ENCODE data around the gene CTXND1.

The CTXND1 gene

DNA sequence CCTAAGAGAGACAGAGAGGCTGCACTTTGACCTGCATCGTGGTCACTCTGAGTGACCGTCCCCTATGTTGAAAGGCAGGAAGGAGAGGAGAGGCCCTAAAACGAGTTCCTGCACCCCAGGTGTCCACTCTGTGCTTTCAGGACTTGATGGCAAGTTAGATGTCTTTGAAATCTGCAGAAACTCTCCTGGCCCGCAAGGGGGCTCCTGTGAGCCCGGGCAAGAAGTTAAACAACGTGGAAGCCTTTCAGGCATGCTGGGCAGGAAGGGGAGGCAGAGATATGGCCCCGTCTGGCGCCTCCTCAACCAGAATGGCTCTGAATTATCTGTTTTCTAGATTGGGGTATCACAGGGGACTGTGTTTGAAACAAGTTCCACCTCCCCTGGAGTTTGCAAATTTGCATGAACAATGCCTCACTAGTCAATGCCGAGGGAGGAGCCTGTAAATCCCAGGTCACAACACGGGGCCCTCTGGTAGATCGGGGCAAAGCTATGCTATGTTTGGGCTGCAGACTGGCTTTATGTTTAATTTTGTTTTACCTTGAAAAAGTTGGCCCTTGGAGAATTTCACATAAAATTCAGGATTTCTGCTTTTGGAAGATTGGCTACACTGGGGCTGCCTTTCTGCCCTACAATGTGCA lies 9.8 kb downstream of the CTXND1 start:
- no peak overlapping the region for H3K27ac ChIP-seq (ENCODE audit: extremely low read depth, low read depth, low read length)
- no peak overlapping the region for H3K4me3 ChIP-seq (ENCODE audit: low read depth, low read length)
- H3K36me3 ChIP-seq (ENCODE audit: control insufficient read depth in 2 of 2, insufficient read depth in 1 of 2, low read length in 2 of 2): no peaks in the 10 kb centered on the region
- ChIA-PET CTCF (interaction anchor here (0.7 to 1.7 kb wide), 6 partner anchors 10 to 1024 kb away, joined by 3 to 14 read pairs (median 4); partner anchors contain the start of gene CTXND1), POLR2A (no interaction called here)
- no peaks in the 10 kb centered on the region for H3K4me1 ChIP-seq (ENCODE audit: control insufficient read depth, insufficient read depth, low read length)
- no peak for TF ChIP-seq FEZF1 (tag by site-specific recombination; IDR thresholded peaks at IDR 0.05)
- TF ChIP-seq, protein P1, sequence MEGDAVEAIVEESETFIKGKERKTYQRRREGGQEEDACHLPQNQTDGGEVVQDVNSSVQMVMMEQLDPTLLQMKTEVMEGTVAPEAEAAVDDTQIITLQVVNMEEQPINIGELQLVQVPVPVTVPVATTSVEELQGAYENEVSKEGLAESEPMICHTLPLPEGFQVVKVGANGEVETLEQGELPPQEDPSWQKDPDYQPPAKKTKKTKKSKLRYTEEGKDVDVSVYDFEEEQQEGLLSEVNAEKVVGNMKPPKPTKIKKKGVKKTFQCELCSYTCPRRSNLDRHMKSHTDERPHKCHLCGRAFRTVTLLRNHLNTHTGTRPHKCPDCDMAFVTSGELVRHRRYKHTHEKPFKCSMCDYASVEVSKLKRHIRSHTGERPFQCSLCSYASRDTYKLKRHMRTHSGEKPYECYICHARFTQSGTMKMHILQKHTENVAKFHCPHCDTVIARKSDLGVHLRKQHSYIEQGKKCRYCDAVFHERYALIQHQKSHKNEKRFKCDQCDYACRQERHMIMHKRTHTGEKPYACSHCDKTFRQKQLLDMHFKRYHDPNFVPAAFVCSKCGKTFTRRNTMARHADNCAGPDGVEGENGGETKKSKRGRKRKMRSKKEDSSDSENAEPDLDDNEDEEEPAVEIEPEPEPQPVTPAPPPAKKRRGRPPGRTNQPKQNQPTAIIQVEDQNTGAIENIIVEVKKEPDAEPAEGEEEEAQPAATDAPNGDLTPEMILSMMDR (tag by site-specific recombination; IDR thresholded peaks at IDR 0.05): 0 out of 2 replicates have a peak, but pooled peaks have one; percentile 41
- TF ChIP-seq ZNF16 (tag by site-specific recombination; IDR thresholded peaks at IDR 0.05; ENCODE audit: low read depth): no peak
- no peak for TF ChIP-seq ZNF37A (tag by site-specific recombination; IDR thresholded peaks at IDR 0.05)
- no peak for TF ChIP-seq ZNF433 (tag by site-specific recombination; IDR thresholded peaks at IDR 0.05; ENCODE audit: low read depth)
- H3K9me3 ChIP-seq (ENCODE audit: control insufficient read depth, insufficient read depth, low read depth, low read length): no peaks in the 10 kb centered on the region

DNA sequence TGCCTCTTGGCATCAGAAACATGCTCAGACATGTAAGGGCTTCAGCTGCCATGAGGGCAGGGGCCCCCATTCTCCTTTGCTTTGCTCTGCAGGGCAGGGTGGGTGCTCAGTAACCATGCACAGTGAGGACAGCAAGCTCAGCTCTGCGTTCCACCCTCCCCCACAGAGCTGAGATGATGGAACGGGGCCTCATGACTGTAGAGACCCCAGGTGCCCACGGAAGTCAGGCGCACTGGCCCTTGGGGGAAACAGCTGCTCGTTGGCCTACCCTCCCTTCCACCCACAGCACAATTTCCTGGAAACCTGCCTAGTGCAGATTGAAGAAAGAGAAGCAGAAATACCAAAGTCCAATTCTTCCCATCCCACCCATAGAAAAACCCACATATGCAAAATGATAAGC lies 10.5 kb downstream of the CTXND1 start:
- ChIA-PET POLR2A (no interaction called here), CTCF (interaction anchor here (0.6 to 2.0 kb wide), 5 partner anchors 11 to 756 kb away, joined by 3 to 10 read pairs (median 5); partner anchors contain the start of gene CEMIP)
- TF ChIP-seq ZNF621 (tag by site-specific recombination; IDR thresholded peaks at IDR 0.05): no peak
- TF ChIP-seq, protein P2, sequence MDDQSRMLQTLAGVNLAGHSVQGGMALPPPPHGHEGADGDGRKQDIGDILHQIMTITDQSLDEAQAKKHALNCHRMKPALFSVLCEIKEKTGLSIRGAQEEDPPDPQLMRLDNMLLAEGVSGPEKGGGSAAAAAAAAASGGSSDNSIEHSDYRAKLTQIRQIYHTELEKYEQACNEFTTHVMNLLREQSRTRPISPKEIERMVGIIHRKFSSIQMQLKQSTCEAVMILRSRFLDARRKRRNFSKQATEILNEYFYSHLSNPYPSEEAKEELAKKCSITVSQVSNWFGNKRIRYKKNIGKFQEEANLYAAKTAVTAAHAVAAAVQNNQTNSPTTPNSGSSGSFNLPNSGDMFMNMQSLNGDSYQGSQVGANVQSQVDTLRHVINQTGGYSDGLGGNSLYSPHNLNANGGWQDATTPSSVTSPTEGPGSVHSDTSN (CRISPR knock-in tag; IDR thresholded peaks at IDR 0.05): no peak
- TF ChIP-seq EGR2 (tag by site-specific recombination; IDR thresholded peaks at IDR 0.05; ENCODE audit: low read depth): peak; percentile 47; the same call in 1 of the 2 replicates
- TF ChIP-seq ZFHX2 (tag by site-specific recombination; conservative IDR thresholded peaks at IDR 0.05): peak; percentile 83
- H3K36me3 ChIP-seq (ENCODE audit: control insufficient read depth in 2 of 2, insufficient read depth in 1 of 2, low read length in 2 of 2): no peaks in the 10 kb centered on the region
- no peaks in the 10 kb centered on the region for H3K4me1 ChIP-seq (ENCODE audit: control insufficient read depth, insufficient read depth, low read length)
- no peak overlapping the region for H3K4me3 ChIP-seq (ENCODE audit: low read depth, low read length)
- no peak overlapping the region for H3K27ac ChIP-seq (ENCODE audit: extremely low read depth, low read depth, low read length)
- no peaks in the 10 kb centered on the region for H3K9me3 ChIP-seq (ENCODE audit: control insufficient read depth, insufficient read depth, low read depth, low read length)

DNA sequence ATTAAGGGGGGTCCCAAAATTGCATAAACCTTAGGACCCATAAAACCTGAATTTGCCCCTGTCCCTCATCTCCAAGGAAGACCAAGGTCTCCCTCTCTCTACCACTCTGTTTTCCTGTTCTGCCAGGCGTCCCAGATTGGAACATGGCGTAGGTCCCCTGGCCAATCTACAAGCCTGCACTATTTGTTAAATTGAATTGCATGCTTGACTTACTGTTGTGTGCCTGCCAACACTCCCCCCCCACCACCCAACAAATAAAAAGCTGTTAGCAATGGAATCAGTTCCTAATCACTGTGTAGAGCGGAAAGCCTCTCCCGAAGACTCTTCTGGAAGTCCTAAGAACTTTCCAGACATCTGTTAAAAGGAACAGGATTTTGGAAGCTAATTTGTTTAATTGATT lies 11.7 kb downstream of the CTXND1 start:
- Histone ChIP-seq H3K4me1 (ENCODE audit: control insufficient read depth, insufficient read depth, low read length) (no peaks in the 10 kb centered on the region), H3K36me3 (ENCODE audit: control insufficient read depth in 2 of 2, insufficient read depth in 1 of 2, low read length in 2 of 2) (no peaks in the 10 kb centered on the region), H3K27ac (ENCODE audit: extremely low read depth, low read depth, low read length) (no peak overlapping the region), H3K9me3 (ENCODE audit: control insufficient read depth, insufficient read depth, low read depth, low read length) (no peaks in the 10 kb centered on the region), H3K4me3 (ENCODE audit: low read depth, low read length) (no peak overlapping the region)
- TF ChIP-seq ZNF214 (tag by site-specific recombination; IDR thresholded peaks at IDR 0.05; ENCODE audit: borderline replicate concordance) (no peak), ZNF544 (tag by site-specific recombination; IDR thresholded peaks at IDR 0.05) (no peak)
- ChIA-PET POLR2A (no interaction called here), CTCF (interaction anchor here (0.7 to 2.0 kb wide), 11 partner anchors 9 to 539 kb away, joined by 3 to 10 read pairs (median 5); partner anchors contain the start of gene CEMIP)

DNA sequence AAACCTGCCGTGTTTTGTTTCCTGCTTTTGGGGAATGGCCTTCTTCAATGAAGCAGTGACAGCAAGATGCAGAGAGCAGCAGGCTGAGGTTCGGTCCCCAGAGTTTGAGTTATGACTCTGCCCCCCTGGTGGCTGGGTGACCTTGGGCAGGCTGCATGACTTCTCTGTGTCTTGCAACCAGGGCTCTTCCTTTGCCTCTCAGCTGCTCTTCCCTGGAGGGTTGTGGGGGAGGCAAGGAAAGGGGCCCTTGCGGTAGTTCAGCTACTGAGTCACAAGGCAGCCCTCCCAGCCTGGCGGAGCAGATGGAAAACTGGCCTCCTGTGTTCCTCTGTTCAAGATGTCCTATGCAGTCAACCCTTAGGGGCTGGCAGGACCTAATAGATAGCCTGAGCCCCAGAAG lies 17.1 kb downstream of the CTXND1 start:
- ChIA-PET POLR2A (no interaction called here), CTCF (interaction anchor here (0.6 to 1.2 kb wide), 7 partner anchors 21 to 615 kb away, joined by 3 to 6 read pairs (median 3); no protein-coding TSS in a partner anchor)
- H3K4me3 ChIP-seq (ENCODE audit: low read depth, low read length): no peak overlapping the region
- no peak overlapping the region for H3K27ac ChIP-seq (ENCODE audit: extremely low read depth, low read depth, low read length)
- TF ChIP-seq, protein P1 (tag by site-specific recombination; IDR thresholded peaks at IDR 0.05): peak; percentile 42; the same call in 1 of the 2 replicates
- TF ChIP-seq ZNF121 (tag by site-specific recombination; IDR thresholded peaks at IDR 0.05): no peak
- no peaks in the 10 kb centered on the region for H3K36me3 ChIP-seq (ENCODE audit: control insufficient read depth in 2 of 2, insufficient read depth in 1 of 2, low read length in 2 of 2)
- no peaks in the 10 kb centered on the region for H3K4me1 ChIP-seq (ENCODE audit: control insufficient read depth, insufficient read depth, low read length)
- H3K9me3 ChIP-seq (ENCODE audit: control insufficient read depth, insufficient read depth, low read depth, low read length): no peaks in the 10 kb centered on the region

Data from HEK293 (cell line).